B cell (primary cell): Measurements from ENCODE around the gene SIRT7. TPM values are rescaled to one million over a fixed set of nuclear protein-coding genes. Genes with fewer than 3 reads are reported as not detected.
"Not testable (repeated sequence)": the region's sequence is repeated elsewhere in the genome, so short reads cannot be mapped to it uniquely, and the experiment has no call there.

Experiments used
- ATAC-seq: fragments of 200-7000 bp; cut with Tn5 transposase; one replicate; pipeline ENCODE4 v1.10.0; 2021; ENCODE audit warnings: low read depth, mild to moderate bottlenecking, moderate number of reproducible peaks, moderate library complexity
- CTCF ChIA-PET: fragments of 350-600 bp; sonication (Branson Sonifier 250); formaldehyde crosslinking; loops from one replicate; lab custom pipeline; 2021; ENCODE audit warnings: antibody characterized with exemption, inconsistent platforms; lab: Charles Lee
- POLR2A ChIA-PET: fragments of 350-600 bp; sonication (Branson Sonifier 250); formaldehyde crosslinking; loops from one replicate; lab custom pipeline; 2021; ENCODE audit warnings: antibody characterized with exemption; lab: Charles Lee
- DNase-seq: peaks from one replicate; pipeline ENCODE4 v3.0.0; 2013
- H2AFZ ChIP-seq: 2 replicates; pipeline ENCODE4 v1.6.1; 2012; ENCODE audit warnings: mild to moderate bottlenecking, low read depth, low read length; ENCODE audit not compliant: insufficient read depth, poor library complexity, severe bottlenecking
- H3K27ac ChIP-seq, 2 donors: 1 replicate in 1 of 2; 2 replicates in 1 of 2; pipeline ENCODE4 v1.5.1; 2012 to 2013; ENCODE audit warnings: low read length in 2 of 2, mild to moderate bottlenecking in 2 of 2, moderate library complexity in 1 of 2
- H3K27me3 ChIP-seq, 4 experiments: fragments of 200-600 bp in 1 of 4; sonication (generic) in 1 of 4; replicated peaks in 1 of 4; 1 replicate in 2 of 4; 2 replicates in 2 of 4; pipeline versions ENCODE4 v1.6.1 to v1.7.0; 2013 to 2016; ENCODE audit warnings: low read length in 3 of 4, mild to moderate bottlenecking in 2 of 4, mixed read lengths in 1 of 4, moderate library complexity in 1 of 4; ENCODE audit not compliant: insufficient read depth in 4 of 4, control insufficient read depth in 3 of 4; ENCODE audit errors: control extremely low read depth in 1 of 4
- H3K36me3 ChIP-seq, 2 experiments: replicated peaks in 1 of 2; 1 replicate in 1 of 2; 2 replicates in 1 of 2; pipeline versions ENCODE4 v1.6.1 to v1.7.1; 2013; ENCODE audit warnings: low read length in 1 of 2; ENCODE audit not compliant: insufficient read depth in 2 of 2, control insufficient read depth in 1 of 2; ENCODE audit errors: control extremely low read depth in 1 of 2, extremely low read depth in 1 of 2
- H3K4me1 ChIP-seq, 2 donors: fragments of 200-600 bp in 1 of 2; sonication (generic) in 1 of 2; 1 replicate in 1 of 2; 2 replicates in 1 of 2; pipeline versions ENCODE4 v1.5.1 to v1.6.1; 2013 to 2017; ENCODE audit warnings: low read length in 2 of 2; ENCODE audit not compliant: control insufficient read depth in 2 of 2, insufficient read depth in 2 of 2
- H3K4me2 ChIP-seq: replicated peaks from 2 replicates; pipeline ENCODE3; 2012; ENCODE audit warnings: mild to moderate bottlenecking, low read depth, low read length; ENCODE audit not compliant: poor library complexity, severe bottlenecking
- H3K4me3 ChIP-seq, 5 experiments: fragments of 200-600 bp in 1 of 5; sonication (generic) in 1 of 5; 1 replicate in 3 of 5; 2 replicates in 2 of 5; pipeline versions ENCODE4 v1.5.1 to v1.7.0; 2011 to 2016; ENCODE audit warnings: low read length in 4 of 5, mild to moderate bottlenecking in 4 of 5, low read depth in 2 of 5, control low read depth in 1 of 5, moderate library complexity in 1 of 5; ENCODE audit not compliant: insufficient read depth in 1 of 5; ENCODE audit errors: control extremely low read depth in 1 of 5, extremely low read depth in 1 of 5
- H3K79me2 ChIP-seq: fragments of 200-600 bp; sonication (generic); one replicate; pipeline ENCODE4 v1.6.0; 2016; ENCODE audit warnings: low read length; ENCODE audit not compliant: control insufficient read depth, insufficient read depth
- H3K9ac ChIP-seq: fragments of 200-600 bp; sonication (generic); 2 replicates; pipeline ENCODE4 v1.6.1; 2017; ENCODE audit warnings: mild to moderate bottlenecking, low read length, moderate library complexity
- H3K9me3 ChIP-seq, 3 donors: one replicate each; pipeline versions ENCODE4 v1.6.1 to v1.7.1; 2013; ENCODE audit warnings: low read length in 2 of 3; ENCODE audit not compliant: control insufficient read depth in 2 of 3, insufficient read depth in 1 of 3; ENCODE audit errors: control extremely low read depth in 1 of 3
- H4K20me1 ChIP-seq: 2 replicates; pipeline ENCODE4 v1.6.0; 2012; ENCODE audit warnings: mild to moderate bottlenecking, low read length; ENCODE audit not compliant: insufficient read depth, control insufficient read depth, poor library complexity, severe bottlenecking
- H3K27ac Mint-ChIP-seq: one replicate; pipeline ENCODE4 v1.8.0; 2021; ENCODE audit warnings: mixed read lengths
- H3K27me3 Mint-ChIP-seq: one replicate; pipeline ENCODE4 v1.8.0; 2021; ENCODE audit warnings: mixed read lengths
- H3K4me1 Mint-ChIP-seq: one replicate; pipeline ENCODE4 v1.8.0; 2021; ENCODE audit warnings: mixed read lengths
- H3K4me3 Mint-ChIP-seq: one replicate; pipeline ENCODE4 v1.8.0; 2021; ENCODE audit warnings: mixed read lengths
- H3K9me3 Mint-ChIP-seq: one replicate; pipeline ENCODE4 v1.8.0; 2022; ENCODE audit warnings: mixed read lengths; ENCODE audit not compliant: insufficient read depth
- CTCF ChIP-seq: fragments of 200-600 bp; IDR thresholded peaks from one replicate; pipeline ENCODE4 v1.8.0; 2022; ENCODE audit warnings: antibody characterized with exemption, mild to moderate bottlenecking
- WGBS: methylation state at CpG from one replicate; pipeline ENCODE4 v1.1.5; 2013; ENCODE audit warnings: missing lambda C conversion rate; ENCODE audit not compliant: insufficient coverage; 5-methylcytosine and 5-hydroxymethylcytosine counted together
- intact Hi-C: fragments of 100-400 bp; cut with micrococcal nuclease; formaldehyde crosslinking; loops from one replicate; pipeline ENCODE4 v1.10.0; 2022
- polyA plus RNA-seq: library from polyadenylated mRNA; depleted of rRNA; stranded (reverse); fragments of >200 nt; gene quantifications from 2 replicates; pipeline ENCODE4 v1.2.3, GENCODE V29; 2012
- total RNA-seq, 2 donors: library from RNA; stranded (reverse); fragments of 120-200 nt in 1 of 2; gene quantifications; 1 replicate in 1 of 2; 2 replicates in 1 of 2; pipeline versions ENCODE4 v1.2.3 to v1.2.4, GENCODE V29; 2013 to 2022

The SIRT7 gene
- total and polyA plus RNA-seq, 2 donors (not counting 1 experiment from before 2014, with no cell fraction given) = 77.2 to 82.7 TPM

GRCh38 chr17:81918832-81919545 lies 1.0 kb upstream of the SIRT7 start:
- ATAC-seq (no peak), DNase-seq (no peak)
- H3K4me1 Mint-ChIP-seq = peaks cover 34% of the 10 kb centered on the region
- ChIA-PET POLR2A (no interaction called here), CTCF (no interaction called here)
- Histone ChIP-seq H4K20me1 (peaks cover 48% of the 10 kb centered on the region), H3K36me3 (peaks cover 0 to 26% of the 10 kb centered on the region in 2 experiments), H3K79me2 (peaks cover 70% of the 10 kb centered on the region), H3K27ac (peak overlapping the region in 1 of 2 donors; percentile 37), H2AFZ (no peak overlapping the region), H3K27me3 (no peaks in the 10 kb centered on the region), H3K4me3 (no peak overlapping the region), H3K4me2 (no peak overlapping the region), H3K9ac (no peak overlapping the region), H3K4me1 (peaks cover 18 to 29% of the 10 kb centered on the region in 2 donors), H3K9me3 (no peaks in the 10 kb centered on the region)
- 72% methylated on average over 12 of the region's 15 CpGs for WGBS
- H3K27ac Mint-ChIP-seq = peak overlapping the region; percentile 61
- H3K4me3 Mint-ChIP-seq = peak overlapping the region; percentile 91
- TF ChIP-seq CTCF = no peak
- no peaks in the 10 kb centered on the region for H3K27me3 Mint-ChIP-seq
- H3K9me3 Mint-ChIP-seq = no peaks in the 10 kb centered on the region
- intact Hi-C loops = loop anchor here (1.0 to 2.0 kb wide), 4 partner anchors 7 to 104 kb away; partner anchors contain the start of genes ARHGDIA, CENPX, LRRC45 and P4HB

- peaks cover 13 to 22% of the 10 kb centered on the region in 2 donors for H3K4me1 ChIP-seq
- DNase-seq, H3K9me3 ChIP-seq, H3K27me3 ChIP-seq, CTCF ChIA-PET, H3K9me3 Mint-ChIP-seq, H3K27me3 Mint-ChIP-seq: not testable (repeated sequence)
- POLR2A ChIA-PET = interaction anchor here (1.2 kb wide), 1 partner anchor 9 kb away, joined by 6 read pairs; the partner anchor contains the start of gene MAFG
- 45% methylated on average over 9 of the region's 9 CpGs for WGBS
- peaks cover 63% of the 10 kb centered on the region for H3K79me2 ChIP-seq
- peak; percentile 6 for ATAC-seq
- H3K27ac Mint-ChIP-seq = peak overlapping the region; percentile 90
- peak overlapping the region; percentile 78 for H3K9ac ChIP-seq
- H3K27ac ChIP-seq = peak overlapping the region; percentile 37 to 44
- peak overlapping the region in 2 of 5 experiments; percentile 15 to 69 for H3K4me3 ChIP-seq
- intact Hi-C loops = loop anchor here (1.0 to 2.0 kb wide), 4 partner anchors 8 to 104 kb away; partner anchors contain the start of genes ARHGDIA, CENPX, LRRC45 and P4HB
- peaks cover 0 to 33% of the 10 kb centered on the region in 2 experiments for H3K36me3 ChIP-seq
- peaks cover 32% of the 10 kb centered on the region for H3K4me1 Mint-ChIP-seq
- H2AFZ ChIP-seq = peak overlapping the region; percentile 11
- peaks cover 46% of the 10 kb centered on the region for H4K20me1 ChIP-seq
- H3K4me3 Mint-ChIP-seq = peak overlapping the region; percentile 91
- peak overlapping the region; percentile 88 for H3K4me2 ChIP-seq
Observed at GRCh38 chr17:81918333-81918669, 325 bp upstream of the SIRT7 start.
